Measurements from ENCODE around the gene LYZL2. TPM values are rescaled to one million over a fixed set of nuclear protein-coding genes. Genes with fewer than 3 reads are reported as not detected.
A peak's percentile ranks its signal among the peaks of the same experiment; 100 is the strongest.
"Not testable (repeated sequence)": the region's sequence is repeated elsewhere in the genome, so short reads cannot be mapped to it uniquely, and the experiment has no call there.

The LYZL2 gene
- total RNA-seq, 1 experiment from 2014 or later = not detected

GRCh38 chr10:30672338-30672737 lies 42.8 kb upstream of the LYZL2 start:
- H3K36me3 ChIP-seq (ENCODE audit: control insufficient read depth in 1 of 2, insufficient read depth in 2 of 2, low read length in 2 of 2); H3K4me1 ChIP-seq (ENCODE audit: control insufficient read depth in 1 of 2, insufficient read depth in 2 of 2, low read length in 2 of 2); H2AFZ ChIP-seq (ENCODE audit: low read depth, low read length, poor library complexity, severe bottlenecking); H3K4me3 ChIP-seq (replicated peaks in 1 of 2; ENCODE audit: low read depth in 1 of 2, low read length in 2 of 2); DNase-seq (ENCODE audit: low read depth, low spot score); intact Hi-C loops (cut with micrococcal nuclease); ATAC-seq; H3K27ac ChIP-seq (ENCODE audit: low read depth, low read length); H3K9ac ChIP-seq (ENCODE audit: low read length); H3K79me2 ChIP-seq (ENCODE audit: insufficient read depth, low read length); H3K4me2 ChIP-seq (ENCODE audit: low read length); H4K20me1 ChIP-seq (ENCODE audit: insufficient read depth); H3K9me3 ChIP-seq (ENCODE audit: control insufficient read depth in 1 of 2, insufficient read depth in 1 of 2, low read depth in 1 of 2, low read length in 2 of 2); H3K27me3 ChIP-seq (ENCODE audit: insufficient read depth, low read length); RAD21 ChIA-PET (ENCODE audit: low non-redundant PET in 1 of 2, low total read pairs in 2 of 2, uncharacterized antibody in 2 of 2, unreplicated experiment in 2 of 2); BruUV-seq (replicated peaks); H3K9me2 ChIP-seq (ENCODE audit: insufficient read depth); POLR2A ChIA-PET: not testable (repeated sequence)
- CTCF ChIA-PET = interaction anchor here (2.3 kb wide), 1 partner anchor 15 kb away, joined by 14 read pairs; no protein-coding TSS in a partner anchor

GRCh38 chr10:30671026-30671616 lies 41.6 kb upstream of the LYZL2 start:
- H3K9me3 ChIP-seq (ENCODE audit: control insufficient read depth in 1 of 2, insufficient read depth in 1 of 2, low read depth in 1 of 2, low read length in 2 of 2) = no peaks in the 10 kb centered on the region
- H4K20me1 ChIP-seq (ENCODE audit: insufficient read depth) = no peaks in the 10 kb centered on the region
- no peak overlapping the region for H3K9ac ChIP-seq (ENCODE audit: low read length)
- H3K9me2 ChIP-seq (ENCODE audit: insufficient read depth) = no peaks in the 10 kb centered on the region
- BruUV-seq (replicated peaks) = no TSS peak
- no peaks in the 10 kb centered on the region for H3K79me2 ChIP-seq (ENCODE audit: insufficient read depth, low read length)
- H3K4me3 ChIP-seq (replicated peaks in 1 of 2; ENCODE audit: low read depth in 1 of 2, low read length in 2 of 2) = peak overlapping the region; percentile 18 to 40; a peak in 3 of 4 replicates
- ChIA-PET CTCF (interaction anchor here (0.8 to 2.3 kb wide), 13 partner anchors 10 to 286 kb away, joined by 3 to 14 read pairs (median 6); no protein-coding TSS in a partner anchor), RAD21 (ENCODE audit: low non-redundant PET in 1 of 2, low total read pairs in 2 of 2, uncharacterized antibody in 2 of 2, unreplicated experiment in 2 of 2) (interaction anchor here in 1 of 2 experiments (1.3 kb wide), 1 partner anchor 17 kb away, joined by 5 read pairs; no protein-coding TSS in a partner anchor), POLR2A (interaction anchor here (1.0 kb wide), 1 partner anchor 1089 kb away, joined by 3 read pairs; no protein-coding TSS in a partner anchor)
- no peaks in the 10 kb centered on the region for H3K36me3 ChIP-seq (ENCODE audit: control insufficient read depth in 1 of 2, insufficient read depth in 2 of 2, low read length in 2 of 2)
- ATAC-seq (peak; percentile 93), DNase-seq (ENCODE audit: low read depth, low spot score) (peak; percentile 65)
- intact Hi-C loops (cut with micrococcal nuclease) = no loop called here
- H2AFZ ChIP-seq (ENCODE audit: low read depth, low read length, poor library complexity, severe bottlenecking) = peak overlapping the region; percentile 90
- H3K27ac ChIP-seq (ENCODE audit: low read depth, low read length) = no peak overlapping the region
- no peaks in the 10 kb centered on the region for H3K4me1 ChIP-seq (ENCODE audit: control insufficient read depth in 1 of 2, insufficient read depth in 2 of 2, low read length in 2 of 2)
- no peaks in the 10 kb centered on the region for H3K27me3 ChIP-seq (ENCODE audit: insufficient read depth, low read length)
- peak overlapping the region; percentile 59 for H3K4me2 ChIP-seq (ENCODE audit: low read length)
- TF ChIP-seq CTCF (IDR thresholded peaks at IDR 0.05 in 2 of 3, conservative IDR thresholded peaks at IDR 0.05 in 1 of 3; ENCODE audit: borderline replicate concordance in 1 of 3, insufficient read depth in 1 of 3, low read depth in 2 of 3, low read length in 2 of 3) = peak; percentile 56 to 72 (median 68); a peak in 5 of 6 replicates
- no peak for TF ChIP-seq SP1 (IDR thresholded peaks at IDR 0.05; ENCODE audit: low read depth)
- TF ChIP-seq RAD21 (IDR thresholded peaks at IDR 0.05; ENCODE audit: low read depth) = peak; percentile 73
- no peak for TF ChIP-seq ZBTB33 (IDR thresholded peaks at IDR 0.05; ENCODE audit: extremely low read depth, insufficient replicate concordance, low read length)
- TF ChIP-seq POLR2AphosphoS5 (IDR thresholded peaks at IDR 0.05; ENCODE audit: low read depth, low read length) = no peak

GRCh38 chr10:30667982-30668381 lies 38.4 kb upstream of the LYZL2 start:
- CTCF ChIA-PET = interaction anchor here (2.1 kb wide), 1 partner anchor 28 kb away, joined by 5 read pairs; no protein-coding TSS in a partner anchor
- H3K27ac ChIP-seq (ENCODE audit: low read depth, low read length); H4K20me1 ChIP-seq (ENCODE audit: insufficient read depth); DNase-seq (ENCODE audit: low read depth, low spot score); BruUV-seq (replicated peaks); H3K27me3 ChIP-seq (ENCODE audit: insufficient read depth, low read length); H3K9me3 ChIP-seq (ENCODE audit: control insufficient read depth in 1 of 2, insufficient read depth in 1 of 2, low read depth in 1 of 2, low read length in 2 of 2); intact Hi-C loops (cut with micrococcal nuclease); H3K9me2 ChIP-seq (ENCODE audit: insufficient read depth); H3K9ac ChIP-seq (ENCODE audit: low read length); H3K4me3 ChIP-seq (replicated peaks in 1 of 2; ENCODE audit: low read depth in 1 of 2, low read length in 2 of 2); H3K4me1 ChIP-seq (ENCODE audit: control insufficient read depth in 1 of 2, insufficient read depth in 2 of 2, low read length in 2 of 2); RAD21 ChIA-PET (ENCODE audit: low non-redundant PET in 1 of 2, low total read pairs in 2 of 2, uncharacterized antibody in 2 of 2, unreplicated experiment in 2 of 2); H3K36me3 ChIP-seq (ENCODE audit: control insufficient read depth in 1 of 2, insufficient read depth in 2 of 2, low read length in 2 of 2); H2AFZ ChIP-seq (ENCODE audit: low read depth, low read length, poor library complexity, severe bottlenecking); POLR2A ChIA-PET; H3K4me2 ChIP-seq (ENCODE audit: low read length); ATAC-seq; H3K79me2 ChIP-seq (ENCODE audit: insufficient read depth, low read length): not testable (repeated sequence)
